Activated T-cell treated with anti-CD3 and anti-CD28 coated beads, Interleukin-2, amount 50 U/mL, for 72 hours (primary cell): ENCODE measurements around the gene ZMYND19. TPM values are rescaled to one million over a fixed set of nuclear protein-coding genes. Genes with fewer than 3 reads are reported as not detected.

ENCODE experiments used
- ATAC-seq, 2 donors: fragments of 150-1000 bp; cut with Tn5 transposase; replicated peaks in 1 of 2; 2 replicates each; pipeline ENCODE4 v1.10.0; 2021; ENCODE audit warnings: moderate library complexity in 2 of 2, mild to moderate bottlenecking in 1 of 2
- DNase-seq, 2 donors: peaks; one replicate each; pipeline ENCODE4 v3.0.0; 2021 to 2022; ENCODE audit warnings: mixed read lengths in 1 of 2
- H3K27ac Mint-ChIP-seq: one replicate; pipeline ENCODE4 v1.8.0; 2022; ENCODE audit warnings: mild to moderate bottlenecking, moderate library complexity, mixed read lengths
- H3K27me3 Mint-ChIP-seq: one replicate; pipeline ENCODE4 v1.8.0; 2022; ENCODE audit warnings: low read depth, mixed read lengths
- H3K36me3 Mint-ChIP-seq, 2 donors: one replicate each; pipeline ENCODE4 v1.8.0; 2022; ENCODE audit warnings: mixed read lengths in 2 of 2, mild to moderate bottlenecking in 1 of 2; ENCODE audit not compliant: insufficient read depth in 2 of 2
- H3K4me1 Mint-ChIP-seq: one replicate; pipeline ENCODE4 v1.8.0; 2022; ENCODE audit warnings: low read depth, mixed read lengths
- H3K4me3 Mint-ChIP-seq, 2 donors: one replicate each; pipeline ENCODE4 v1.8.0; 2022; ENCODE audit warnings: mild to moderate bottlenecking in 2 of 2, mixed read lengths in 2 of 2, moderate library complexity in 2 of 2
- H3K9me3 Mint-ChIP-seq, 2 donors: one replicate each; pipeline ENCODE4 v1.8.0; 2022; ENCODE audit warnings: mixed read lengths in 2 of 2
- total RNA-seq, 2 donors: library from RNA; stranded (reverse); gene quantifications; one replicate each; pipeline ENCODE4 v1.2.3, GENCODE V29; 2022

The ZMYND19 gene
- total RNA-seq, 2 donors from 2014 or later, result 27.4 to 34.5 TPM

- H3K9me3 Mint-ChIP-seq, result no peaks in the 10 kb centered on the region
- peaks cover 2 to 6% of the 10 kb centered on the region in 2 donors for H3K36me3 Mint-ChIP-seq
- H3K4me3 Mint-ChIP-seq, result no peak overlapping the region
- H3K4me1 Mint-ChIP-seq, result peaks cover 25% of the 10 kb centered on the region
- DNase-seq (no peak), ATAC-seq (peak in 1 of 2 donors; percentile 33)
- H3K27me3 Mint-ChIP-seq, result no peaks in the 10 kb centered on the region
- H3K27ac Mint-ChIP-seq, result no peak overlapping the region
Measured at GRCh38 chr9:137590123-137590468, 216 bp downstream of the ZMYND19 start.

GRCh38 chr9:137589441-137590122, 730 bp downstream of the ZMYND19 start:
- Mint-ChIP-seq H3K4me3 (peak overlapping the region; percentile 87 to 88), H3K27ac (no peak overlapping the region), H3K4me1 (peaks cover 25% of the 10 kb centered on the region), H3K9me3 (no peaks in the 10 kb centered on the region), H3K27me3 (no peaks in the 10 kb centered on the region), H3K36me3 (peaks cover 2 to 6% of the 10 kb centered on the region in 2 donors)
- DNase-seq (peak in 1 of 2 donors; percentile 34), ATAC-seq (peak; percentile 10 to 22)

- Mint-ChIP-seq H3K4me1 (peaks cover 25% of the 10 kb centered on the region), H3K36me3 (peaks cover 2 to 6% of the 10 kb centered on the region in 2 donors), H3K27ac (no peak overlapping the region), H3K27me3 (no peaks in the 10 kb centered on the region), H3K9me3 (no peaks in the 10 kb centered on the region), H3K4me3 (peak overlapping the region; percentile 87 to 88)
- no peak for DNase-seq
- no peak for ATAC-seq
Measured at GRCh38 chr9:137588891-137589290, 1.4 kb downstream of the ZMYND19 start.

GRCh38 chr9:137588311-137588710, 2.0 kb downstream of the ZMYND19 start:
- Mint-ChIP-seq H3K27me3 (no peaks in the 10 kb centered on the region), H3K27ac (no peak overlapping the region), H3K9me3 (no peaks in the 10 kb centered on the region), H3K4me1 (peaks cover 25% of the 10 kb centered on the region), H3K4me3 (peak overlapping the region; percentile 1 to 25), H3K36me3 (peaks cover 2 to 6% of the 10 kb centered on the region in 2 donors)
- DNase-seq, result no peak
- no peak for ATAC-seq

- no peak for ATAC-seq
- Mint-ChIP-seq H3K4me3 (no peak overlapping the region), H3K36me3 (peaks cover 2 to 6% of the 10 kb centered on the region in 2 donors), H3K27me3 (no peaks in the 10 kb centered on the region), H3K4me1 (peaks cover 25% of the 10 kb centered on the region), H3K9me3 (no peaks in the 10 kb centered on the region), H3K27ac (no peak overlapping the region)
- DNase-seq, result no peak
Measured at GRCh38 chr9:137586854-137587253, 3.5 kb downstream of the ZMYND19 start.

GRCh38 chr9:137583957-137584356, 6.4 kb downstream of the ZMYND19 start:
- DNase-seq (no peak), ATAC-seq (no peak)
- Mint-ChIP-seq H3K27ac (no peak overlapping the region), H3K9me3 (no peaks in the 10 kb centered on the region), H3K36me3 (peaks cover 2 to 4% of the 10 kb centered on the region in 2 donors), H3K27me3 (no peaks in the 10 kb centered on the region), H3K4me3 (no peak overlapping the region), H3K4me1 (peaks cover 23% of the 10 kb centered on the region)

GRCh38 chr9:137583347-137583746, 7.0 kb downstream of the ZMYND19 start:
- Mint-ChIP-seq H3K4me1 (peaks cover 19% of the 10 kb centered on the region), H3K27ac (no peak overlapping the region), H3K27me3 (no peaks in the 10 kb centered on the region), H3K4me3 (no peak overlapping the region), H3K9me3 (no peaks in the 10 kb centered on the region), H3K36me3 (peaks cover 2 to 4% of the 10 kb centered on the region in 2 donors)
- no peak for DNase-seq
- no peak for ATAC-seq

- H3K4me3 Mint-ChIP-seq, result no peak overlapping the region
- ATAC-seq, result no peak
- peaks cover 0 to 1% of the 10 kb centered on the region in 2 donors for H3K36me3 Mint-ChIP-seq
- no peak overlapping the region for H3K27ac Mint-ChIP-seq
- peaks cover 21% of the 10 kb centered on the region for H3K4me1 Mint-ChIP-seq
- H3K9me3 Mint-ChIP-seq, result no peaks in the 10 kb centered on the region
- peak in 1 of 2 donors; percentile 20 for DNase-seq
- no peaks in the 10 kb centered on the region for H3K27me3 Mint-ChIP-seq
Measured at GRCh38 chr9:137582286-137582860, 7.9 kb downstream of the ZMYND19 start.

GRCh38 chr9:137581361-137582285, 8.7 kb downstream of the ZMYND19 start:
- Mint-ChIP-seq H3K27me3 (no peaks in the 10 kb centered on the region), H3K9me3 (no peaks in the 10 kb centered on the region), H3K4me1 (peaks cover 26% of the 10 kb centered on the region), H3K36me3 (peaks cover 0 to 1% of the 10 kb centered on the region in 2 donors), H3K4me3 (no peak overlapping the region), H3K27ac (no peak overlapping the region)
- no peak for DNase-seq
- ATAC-seq, result no peak

GRCh38 chr9:137580954-137581322, 9.4 kb downstream of the ZMYND19 start:
- peaks cover 33% of the 10 kb centered on the region for H3K4me1 Mint-ChIP-seq
- H3K36me3 Mint-ChIP-seq, result peaks cover 0 to under 1% of the 10 kb centered on the region in 2 donors
- H3K4me3 Mint-ChIP-seq, result no peak overlapping the region
- no peak for DNase-seq
- no peak overlapping the region for H3K27ac Mint-ChIP-seq
- no peak for ATAC-seq
- H3K9me3 Mint-ChIP-seq, result no peaks in the 10 kb centered on the region
- no peaks in the 10 kb centered on the region for H3K27me3 Mint-ChIP-seq

- DNase-seq (no peak), ATAC-seq (no peak)
- H3K4me3 Mint-ChIP-seq, result no peak overlapping the region
- H3K9me3 Mint-ChIP-seq, result no peaks in the 10 kb centered on the region
- H3K36me3 Mint-ChIP-seq, result peaks cover 0 to 6% of the 10 kb centered on the region in 2 donors
- H3K27ac Mint-ChIP-seq, result no peak overlapping the region
- peaks cover 38% of the 10 kb centered on the region for H3K4me1 Mint-ChIP-seq
- H3K27me3 Mint-ChIP-seq, result no peaks in the 10 kb centered on the region
Measured at GRCh38 chr9:137580209-137580953, 9.9 kb downstream of the ZMYND19 start.

- Mint-ChIP-seq H3K4me3 (peak overlapping the region; percentile 78 to 87), H3K9me3 (no peaks in the 10 kb centered on the region), H3K4me1 (peaks cover 46% of the 10 kb centered on the region), H3K36me3 (peaks cover 0 to 8% of the 10 kb centered on the region in 2 donors), H3K27ac (peak overlapping the region; percentile 75), H3K27me3 (no peaks in the 10 kb centered on the region)
- ATAC-seq, result no peak
- DNase-seq, result no peak
Measured at GRCh38 chr9:137579259-137579604, 11.1 kb downstream of the ZMYND19 start.
